ENCODE results near the gene FCHSD2.
A peak's percentile ranks its signal among the peaks of the same experiment; 100 is the strongest.

FCHSD2 gene

DNA sequence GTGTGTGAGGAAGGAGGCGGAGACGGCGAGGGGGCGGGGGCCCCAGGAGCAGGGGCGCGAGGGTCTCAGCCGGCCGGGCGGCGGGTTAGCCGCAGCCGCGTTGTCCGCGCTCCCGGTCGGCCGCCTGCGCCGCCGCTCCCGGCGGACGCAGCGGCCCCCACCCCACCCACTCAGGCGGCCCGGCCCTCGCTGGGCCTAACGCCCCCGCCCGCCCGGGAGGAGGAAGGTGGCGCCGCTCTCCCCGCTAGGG, at the start of gene FCHSD2:
Gene FCHSD2 (minus strand): TSS at position 191 of the 250 bp plus-strand sequence. CDS start 441 bp downstream, outside the sequence.
- Histone ChIP-seq H3K27me3 (ENCODE audit: control insufficient read depth, insufficient read depth, low read length) (peaks cover 3% of the 10 kb centered on the region; the same call in 1 of the 2 replicates), H3K27ac (ENCODE audit: low read length) (no peak within 1 kb of the TSS), H3K4me3 (ENCODE audit: low read length) (peak within 1 kb of the TSS; percentile 52), H3K36me3 (ENCODE audit: control insufficient read depth, insufficient read depth, low read length) (no peaks in the 10 kb centered on the region), H3K4me1 (ENCODE audit: control insufficient read depth, insufficient read depth, low read length) (0 out of 2 replicates have a peak, but pooled peaks cover 2% of the 10 kb centered on the region), H3K9me3 (ENCODE audit: control insufficient read depth, insufficient read depth, low read length) (no peaks in the 10 kb centered on the region)
- DNase-seq (ENCODE audit: low read depth, low spot score): no peak
- no CpG with 5 or more reads among the region's 35 CpGs for WGBS (ENCODE audit: insufficient coverage, insufficient read length)

DNA sequence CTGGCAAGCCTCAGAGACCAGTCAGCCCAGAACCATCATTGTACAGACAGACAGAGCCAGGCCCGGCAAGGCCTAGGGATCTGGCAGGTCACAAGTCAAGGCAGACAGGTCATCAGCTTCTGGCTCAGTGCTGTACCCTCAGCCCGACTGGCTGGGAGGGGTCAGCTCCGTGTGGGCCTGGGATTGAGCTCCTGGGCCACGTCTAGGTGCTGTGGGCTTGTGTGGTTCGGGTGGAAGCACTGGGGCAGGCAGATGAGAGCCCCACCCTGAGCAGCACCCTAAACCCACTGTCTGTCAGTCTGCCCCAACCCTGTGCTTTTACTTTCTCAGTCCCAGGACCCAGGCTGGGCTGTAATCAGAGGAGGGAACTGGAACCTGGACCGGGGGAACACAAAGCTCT, 49.0 kb upstream of the FCHSD2 start:
- H3K4me1 ChIP-seq (ENCODE audit: control insufficient read depth, insufficient read depth, low read length): no peaks in the 10 kb centered on the region
- WGBS (ENCODE audit: insufficient coverage, insufficient read length): no CpG with 5 or more reads among the region's 6 CpGs
- H3K27ac ChIP-seq (ENCODE audit: low read length): no peak overlapping the region
- H3K9me3 ChIP-seq (ENCODE audit: control insufficient read depth, insufficient read depth, low read length): no peaks in the 10 kb centered on the region
- H3K4me3 ChIP-seq (ENCODE audit: low read length): no peak overlapping the region
- no peak for DNase-seq (ENCODE audit: low read depth, low spot score)
- no peaks in the 10 kb centered on the region for H3K36me3 ChIP-seq (ENCODE audit: control insufficient read depth, insufficient read depth, low read length)
- no peaks in the 10 kb centered on the region for H3K27me3 ChIP-seq (ENCODE audit: control insufficient read depth, insufficient read depth, low read length)

DNA sequence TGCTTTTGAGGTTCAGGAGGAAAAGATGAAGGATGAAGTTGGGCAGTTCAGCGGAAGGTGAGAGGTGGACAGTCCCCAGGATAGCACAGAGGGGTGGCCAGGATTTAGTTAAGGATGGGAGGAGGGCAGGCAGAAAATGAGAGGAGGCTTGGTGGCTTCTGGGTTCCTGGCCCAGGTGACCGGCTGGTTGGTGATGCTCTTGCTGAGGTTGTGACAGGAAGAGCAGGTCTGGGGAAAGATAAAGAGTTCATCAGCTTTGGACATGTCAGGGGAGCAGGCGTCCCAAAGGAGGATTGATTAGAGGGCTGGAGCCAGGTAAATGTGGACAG, 48.4 kb upstream of the FCHSD2 start:
- no peaks in the 10 kb centered on the region for H3K4me1 ChIP-seq (ENCODE audit: control insufficient read depth, insufficient read depth, low read length)
- no CpG with 5 or more reads among the region's 3 CpGs for WGBS (ENCODE audit: insufficient coverage, insufficient read length)

DNA sequence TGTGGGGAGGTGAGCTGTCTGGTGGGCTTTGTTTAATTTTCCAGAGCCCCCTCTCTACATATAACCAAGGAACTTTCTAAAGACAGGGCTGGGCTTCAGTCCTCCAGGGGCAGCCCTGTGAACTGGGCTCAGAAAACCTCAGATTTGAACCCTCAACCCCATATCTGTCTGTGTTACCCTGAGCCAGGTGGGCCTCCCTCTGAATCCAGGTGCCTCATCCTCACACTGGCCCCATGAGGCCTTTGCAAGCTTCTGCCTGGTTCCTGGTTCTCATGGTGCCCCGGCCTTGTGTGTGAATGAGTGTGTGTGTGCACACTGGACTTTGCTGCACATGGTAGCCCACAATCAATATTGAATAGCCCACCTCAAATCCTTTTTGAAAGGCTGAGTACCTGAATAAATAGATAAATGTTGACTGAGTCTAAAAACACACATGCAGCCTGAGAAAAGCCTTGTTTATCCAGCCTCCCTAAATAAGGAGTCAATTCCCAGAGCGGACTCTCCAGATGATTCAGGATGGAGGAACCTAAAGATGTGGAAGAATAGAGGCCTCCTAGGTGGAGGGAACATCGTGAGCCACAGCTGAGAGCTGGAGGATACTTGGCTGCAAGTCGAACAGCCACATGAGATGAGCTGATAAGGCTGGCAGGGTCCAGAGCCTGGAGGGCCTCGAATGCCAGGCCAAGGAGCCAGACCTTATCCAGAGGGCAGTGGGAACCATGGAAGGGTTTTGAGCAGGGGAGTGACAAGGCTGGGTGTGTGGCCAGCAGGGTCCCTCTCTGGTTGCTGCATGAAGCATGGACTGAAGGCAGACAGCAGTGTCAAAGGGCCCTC, 47.8 kb upstream of the FCHSD2 start:
- WGBS (ENCODE audit: insufficient coverage, insufficient read length): no CpG with 5 or more reads among the region's 5 CpGs
- Histone ChIP-seq H3K9me3 (ENCODE audit: control insufficient read depth, insufficient read depth, low read length) (no peaks in the 10 kb centered on the region), H3K4me1 (ENCODE audit: control insufficient read depth, insufficient read depth, low read length) (no peaks in the 10 kb centered on the region), H3K27ac (ENCODE audit: low read length) (no peak overlapping the region), H3K4me3 (ENCODE audit: low read length) (no peak overlapping the region), H3K36me3 (ENCODE audit: control insufficient read depth, insufficient read depth, low read length) (no peaks in the 10 kb centered on the region), H3K27me3 (ENCODE audit: control insufficient read depth, insufficient read depth, low read length) (no peaks in the 10 kb centered on the region)
- no peak for DNase-seq (ENCODE audit: low read depth, low spot score)

More for the DNA sequence above, 48.4 kb upstream of the FCHSD2 start:
- no peak for DNase-seq (ENCODE audit: low read depth, low spot score)
- Histone ChIP-seq H3K27me3 (ENCODE audit: control insufficient read depth, insufficient read depth, low read length) (no peaks in the 10 kb centered on the region), H3K4me3 (ENCODE audit: low read length) (no peak overlapping the region), H3K9me3 (ENCODE audit: control insufficient read depth, insufficient read depth, low read length) (no peaks in the 10 kb centered on the region), H3K36me3 (ENCODE audit: control insufficient read depth, insufficient read depth, low read length) (no peaks in the 10 kb centered on the region), H3K27ac (ENCODE audit: low read length) (no peak overlapping the region)

DNA sequence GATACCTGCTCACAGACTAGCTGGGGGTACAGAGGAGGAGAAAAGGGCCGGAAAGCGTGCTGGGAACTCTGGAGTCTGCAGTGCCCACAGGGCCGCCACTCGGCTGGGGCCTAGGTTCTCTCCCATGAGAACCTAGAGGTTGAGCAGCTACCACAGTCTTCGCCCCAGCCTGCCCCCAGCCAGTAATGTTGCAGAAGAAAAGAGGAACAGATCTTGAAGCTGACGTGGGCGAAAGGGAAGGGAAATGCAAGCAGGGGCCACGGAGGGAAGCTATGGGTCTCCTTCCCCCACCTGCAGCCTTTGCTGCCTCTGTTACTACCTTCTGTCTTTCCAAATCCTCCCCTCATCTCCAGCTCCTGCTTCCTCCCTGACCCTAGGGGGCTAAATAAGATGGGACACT, 47.2 kb upstream of the FCHSD2 start:
- DNase-seq (ENCODE audit: low read depth, low spot score): no peak
- no peaks in the 10 kb centered on the region for H3K9me3 ChIP-seq (ENCODE audit: control insufficient read depth, insufficient read depth, low read length)
- H3K27me3 ChIP-seq (ENCODE audit: control insufficient read depth, insufficient read depth, low read length): no peaks in the 10 kb centered on the region
- H3K36me3 ChIP-seq (ENCODE audit: control insufficient read depth, insufficient read depth, low read length): no peaks in the 10 kb centered on the region
- no peak overlapping the region for H3K4me3 ChIP-seq (ENCODE audit: low read length)
- no CpG with 5 or more reads among the region's 8 CpGs for WGBS (ENCODE audit: insufficient coverage, insufficient read length)
- H3K27ac ChIP-seq (ENCODE audit: low read length): no peak overlapping the region
- H3K4me1 ChIP-seq (ENCODE audit: control insufficient read depth, insufficient read depth, low read length): no peaks in the 10 kb centered on the region

DNA sequence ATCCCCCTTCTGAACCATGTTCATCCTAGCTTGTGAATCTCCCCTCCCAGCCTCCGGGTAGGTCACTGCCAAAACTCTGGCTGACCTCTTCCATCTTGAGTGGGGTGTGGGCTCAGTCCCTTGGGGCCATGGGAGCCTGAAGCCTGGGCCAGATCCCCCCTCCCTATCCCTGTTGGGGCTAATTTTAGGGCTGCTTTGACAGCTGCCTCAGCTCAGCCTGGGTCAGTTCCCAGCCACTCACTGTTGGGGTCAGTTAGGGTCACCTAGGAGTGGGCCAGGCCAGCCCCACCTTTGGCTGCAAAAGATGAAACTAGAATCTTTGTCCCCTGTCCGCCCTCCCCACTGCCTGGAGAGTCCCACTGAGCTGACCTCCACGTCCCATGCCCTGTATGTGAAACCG, 46.2 kb upstream of the FCHSD2 start:
- WGBS (ENCODE audit: insufficient coverage, insufficient read length): no CpG with 5 or more reads among the region's 4 CpGs
- H3K36me3 ChIP-seq (ENCODE audit: control insufficient read depth, insufficient read depth, low read length): no peaks in the 10 kb centered on the region
- no peaks in the 10 kb centered on the region for H3K4me1 ChIP-seq (ENCODE audit: control insufficient read depth, insufficient read depth, low read length)
- H3K4me3 ChIP-seq (ENCODE audit: low read length): no peak overlapping the region
- H3K27me3 ChIP-seq (ENCODE audit: control insufficient read depth, insufficient read depth, low read length): no peaks in the 10 kb centered on the region
- DNase-seq (ENCODE audit: low read depth, low spot score): no peak
- H3K9me3 ChIP-seq (ENCODE audit: control insufficient read depth, insufficient read depth, low read length): no peaks in the 10 kb centered on the region
- no peak overlapping the region for H3K27ac ChIP-seq (ENCODE audit: low read length)

DNA sequence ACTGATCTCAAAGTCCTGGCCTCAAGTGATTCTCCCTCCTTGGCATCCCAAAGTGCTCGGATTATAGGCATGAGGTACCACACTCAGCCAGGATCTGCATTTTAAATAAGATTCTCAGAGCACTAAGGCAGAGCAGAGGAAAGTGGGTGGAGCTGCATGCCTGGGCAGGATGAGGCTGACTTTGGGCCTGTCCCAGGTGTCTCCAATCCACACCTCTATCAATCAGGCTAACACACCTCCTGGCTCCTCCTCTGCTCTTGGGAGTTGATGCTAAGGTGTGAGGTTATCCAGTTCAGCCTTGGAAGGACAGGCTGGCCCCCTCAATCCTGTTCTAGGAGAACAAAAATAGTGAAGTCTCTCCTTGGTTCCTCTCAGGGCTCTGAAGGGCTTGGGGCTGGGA, 45.7 kb upstream of the FCHSD2 start:
- no peaks in the 10 kb centered on the region for H3K4me1 ChIP-seq (ENCODE audit: control insufficient read depth, insufficient read depth, low read length)
- WGBS (ENCODE audit: insufficient coverage, insufficient read length): no CpG with 5 or more reads among the region's 1 CpG
- H3K36me3 ChIP-seq (ENCODE audit: control insufficient read depth, insufficient read depth, low read length): no peaks in the 10 kb centered on the region
- H3K9me3 ChIP-seq (ENCODE audit: control insufficient read depth, insufficient read depth, low read length): no peaks in the 10 kb centered on the region
- H3K4me3 ChIP-seq (ENCODE audit: low read length): no peak overlapping the region
- peak; percentile 52 for DNase-seq (ENCODE audit: low read depth, low spot score)
- no peaks in the 10 kb centered on the region for H3K27me3 ChIP-seq (ENCODE audit: control insufficient read depth, insufficient read depth, low read length)
- no peak overlapping the region for H3K27ac ChIP-seq (ENCODE audit: low read length)

DNA sequence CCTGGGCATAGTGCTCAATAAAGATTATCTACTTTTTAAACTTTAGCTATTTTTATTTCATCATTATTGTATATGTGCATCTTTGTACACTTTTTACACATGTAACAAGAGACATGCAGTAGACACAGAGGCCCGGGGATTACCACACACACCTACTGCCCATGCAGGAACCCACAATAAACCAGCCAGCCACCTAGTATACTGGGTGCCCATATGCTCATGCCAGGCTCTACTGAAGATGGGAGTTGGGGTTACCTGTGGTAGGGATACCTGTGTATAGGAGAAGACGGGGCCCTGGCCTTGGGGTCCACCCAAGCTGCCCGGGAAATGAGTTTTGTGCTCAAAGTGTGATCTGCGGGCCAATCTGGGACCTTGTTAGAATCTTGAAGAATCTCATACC, 44.8 kb upstream of the FCHSD2 start:
- no CpG with 5 or more reads among the region's 4 CpGs for WGBS (ENCODE audit: insufficient coverage, insufficient read length)
- Histone ChIP-seq H3K36me3 (ENCODE audit: control insufficient read depth, insufficient read depth, low read length) (no peaks in the 10 kb centered on the region), H3K4me1 (ENCODE audit: control insufficient read depth, insufficient read depth, low read length) (no peaks in the 10 kb centered on the region), H3K27me3 (ENCODE audit: control insufficient read depth, insufficient read depth, low read length) (no peaks in the 10 kb centered on the region), H3K4me3 (ENCODE audit: low read length) (no peak overlapping the region), H3K9me3 (ENCODE audit: control insufficient read depth, insufficient read depth, low read length) (no peaks in the 10 kb centered on the region), H3K27ac (ENCODE audit: low read length) (no peak overlapping the region)
- DNase-seq (ENCODE audit: low read depth, low spot score): no peak

DNA sequence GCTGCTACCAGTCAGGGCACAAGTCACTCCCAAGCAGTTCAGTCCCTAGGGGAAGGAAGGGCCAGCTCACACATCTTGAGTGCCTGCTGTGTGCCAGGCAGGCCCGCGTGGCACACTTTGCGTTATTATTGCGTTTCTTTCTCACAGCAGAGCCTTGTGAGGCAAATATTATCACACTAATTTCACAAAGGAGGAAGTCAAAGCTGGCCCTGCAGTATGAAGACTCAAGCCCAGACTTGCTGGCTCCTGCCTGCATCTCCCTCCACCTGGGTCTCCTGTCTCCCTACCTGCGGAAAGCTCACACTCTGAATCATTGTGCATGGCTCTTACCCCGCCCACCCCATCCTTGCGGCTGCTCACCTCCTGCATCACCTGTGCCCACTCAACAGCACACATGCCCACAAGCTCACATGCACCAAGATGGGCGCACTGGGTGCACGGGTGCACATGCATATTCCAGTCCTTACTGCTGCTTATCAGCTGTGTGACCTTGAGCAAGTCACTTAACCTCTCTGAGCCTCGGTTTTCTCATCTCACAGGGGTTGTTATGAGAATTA, 44.3 kb upstream of the FCHSD2 start:
- no peak for DNase-seq (ENCODE audit: low read depth, low spot score)
- Histone ChIP-seq H3K27ac (ENCODE audit: low read length) (no peak overlapping the region), H3K9me3 (ENCODE audit: control insufficient read depth, insufficient read depth, low read length) (no peaks in the 10 kb centered on the region), H3K27me3 (ENCODE audit: control insufficient read depth, insufficient read depth, low read length) (no peaks in the 10 kb centered on the region), H3K4me3 (ENCODE audit: low read length) (no peak overlapping the region), H3K4me1 (ENCODE audit: control insufficient read depth, insufficient read depth, low read length) (no peaks in the 10 kb centered on the region), H3K36me3 (ENCODE audit: control insufficient read depth, insufficient read depth, low read length) (no peaks in the 10 kb centered on the region)
- WGBS (ENCODE audit: insufficient coverage, insufficient read length): no CpG with 5 or more reads among the region's 10 CpGs

DNA sequence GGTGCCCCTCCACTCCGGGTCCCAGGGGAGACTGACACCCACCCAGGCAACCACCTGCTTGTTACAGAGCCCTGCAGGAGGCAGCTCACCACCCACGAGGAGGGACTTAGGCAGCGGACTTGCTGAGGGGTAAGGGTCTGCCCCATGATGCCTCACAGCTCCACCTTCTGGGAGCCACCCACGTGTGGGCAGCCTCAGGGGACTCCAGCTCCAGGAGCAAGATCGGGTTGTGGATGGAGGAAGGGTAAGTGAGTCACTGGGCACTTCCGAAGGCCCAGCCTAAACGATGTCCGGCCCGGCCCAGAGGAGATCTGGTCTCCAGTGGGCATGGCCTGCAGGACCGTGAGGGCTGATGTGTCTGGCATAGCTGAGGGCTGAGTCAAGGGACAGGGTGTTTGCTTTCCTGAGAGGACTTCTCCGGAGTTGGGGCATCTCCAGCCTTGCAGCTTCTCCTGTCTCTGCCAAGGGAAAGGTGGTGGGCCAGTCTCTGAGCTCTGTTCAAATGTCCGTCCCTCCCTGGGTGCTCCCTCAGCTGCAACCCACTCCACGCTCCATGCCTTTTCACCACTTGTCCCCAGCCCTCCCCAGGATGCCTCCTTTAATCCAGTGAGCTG, 43.7 kb upstream of the FCHSD2 start:
- Histone ChIP-seq H3K4me3 (ENCODE audit: low read length) (no peak overlapping the region), H3K4me1 (ENCODE audit: control insufficient read depth, insufficient read depth, low read length) (no peaks in the 10 kb centered on the region), H3K9me3 (ENCODE audit: control insufficient read depth, insufficient read depth, low read length) (no peaks in the 10 kb centered on the region), H3K27me3 (ENCODE audit: control insufficient read depth, insufficient read depth, low read length) (no peaks in the 10 kb centered on the region), H3K27ac (ENCODE audit: low read length) (no peak overlapping the region), H3K36me3 (ENCODE audit: control insufficient read depth, insufficient read depth, low read length) (no peaks in the 10 kb centered on the region)
- DNase-seq (ENCODE audit: low read depth, low spot score): no peak
- WGBS (ENCODE audit: insufficient coverage, insufficient read length): no CpG with 5 or more reads among the region's 13 CpGs
